Measurements from ENCODE around the gene CKM.

- TF ChIP-seq EP300 (IDR thresholded peaks at IDR 0.05) (no peak), CTCF (IDR thresholded peaks at IDR 0.05) (no peak), CEBPB (IDR thresholded peaks at IDR 0.05) (no peak), EHMT2 (IDR thresholded peaks at IDR 0.05; ENCODE audit: low read depth) (no peak), POLR2A (IDR thresholded peaks at IDR 0.05; ENCODE audit: low read length) (no peak), RCOR1 (IDR thresholded peaks at IDR 0.05; ENCODE audit: low read depth, low read length) (no peak), CHD4 (IDR thresholded peaks at IDR 0.05; ENCODE audit: borderline replicate concordance) (no peak), USF2 (IDR thresholded peaks at IDR 0.05) (no peak), HDAC2 (IDR thresholded peaks at IDR 0.05) (no peak), ZFP36 (IDR thresholded peaks at IDR 0.05; ENCODE audit: borderline replicate concordance, partially characterized antibody) (peak; percentile 41), NFE2L2 (conservative IDR thresholded peaks at IDR 0.05; ENCODE audit: low read length) (no peak), REST (IDR thresholded peaks at IDR 0.05) (no peak), MAZ (IDR thresholded peaks at IDR 0.05; ENCODE audit: borderline replicate concordance, low read depth, low read length) (no peak), CHD2 (IDR thresholded peaks at IDR 0.05; ENCODE audit: low read length, partially characterized antibody) (no peak)
Observed at GRCh38 chr19:45323671-45324081, 1.0 kb upstream of the CKM start.
